Measurements from ENCODE around the gene NAGK. TPM values are rescaled to one million over a fixed set of nuclear protein-coding genes. Genes with fewer than 3 reads are reported as not detected.

Gene NAGK
- total RNA-seq, 2 experiments from 2014 or later: 97.8 to 211 TPM

DNA sequence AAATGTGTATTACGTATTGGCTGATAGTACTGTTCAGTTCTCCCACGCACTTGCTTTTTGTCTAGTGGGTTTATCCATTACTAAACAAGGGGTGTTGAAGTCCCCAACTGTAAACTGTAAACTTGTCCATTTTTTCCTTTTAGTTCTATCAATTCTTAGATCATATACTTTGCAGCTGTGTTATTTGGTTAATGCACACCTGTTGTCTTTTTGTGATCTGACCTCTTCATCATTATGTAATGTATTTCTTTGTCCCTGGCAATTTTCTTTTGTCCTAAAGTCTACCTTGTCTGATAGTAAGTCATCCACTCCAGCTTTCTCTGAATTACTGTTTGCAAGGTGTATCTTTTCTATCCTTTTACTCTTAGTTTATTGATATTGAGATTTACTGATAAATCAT lies 39.6 kb downstream of the NAGK start:
- ChIA-PET CTCF (ENCODE audit: unreplicated experiment) (no interaction called here), POLR2A (no interaction called here)
- BruUV-seq (replicated peaks): no TSS peak
- no peak overlapping the region for H3K4me3 ChIP-seq (ENCODE audit: low read depth, low read length, poor library complexity, severe bottlenecking)
- no peaks in the 10 kb centered on the region for H3K4me1 ChIP-seq (ENCODE audit: insufficient read depth, low read length, poor library complexity, severe bottlenecking)
- H3K36me3 ChIP-seq (ENCODE audit: insufficient read depth, low read length): peaks cover 35% of the 10 kb centered on the region
- no peak overlapping the region for H2AFZ ChIP-seq (ENCODE audit: low read length)
- no peak overlapping the region for H3K4me2 ChIP-seq (ENCODE audit: low read length)
- H4K20me1 ChIP-seq (ENCODE audit: insufficient read depth, low read length): no peaks in the 10 kb centered on the region
- intact Hi-C loops (cut with micrococcal nuclease; ENCODE audit: unreplicated experiment): no loop called here
- H3K79me2 ChIP-seq (ENCODE audit: insufficient read depth, low read depth, low read length): no peaks in the 10 kb centered on the region
- H3K9me2 ChIP-seq (ENCODE audit: insufficient read depth, low read length): no peaks in the 10 kb centered on the region
- no peak overlapping the region for H3K27ac ChIP-seq (ENCODE audit: low read depth, low read length, poor library complexity, severe bottlenecking)
- no peak for TF ChIP-seq EZH2phosphoT487 (IDR thresholded peaks at IDR 0.05; ENCODE audit: borderline replicate concordance, low read depth, low read length)
- TF ChIP-seq, protein P1, sequence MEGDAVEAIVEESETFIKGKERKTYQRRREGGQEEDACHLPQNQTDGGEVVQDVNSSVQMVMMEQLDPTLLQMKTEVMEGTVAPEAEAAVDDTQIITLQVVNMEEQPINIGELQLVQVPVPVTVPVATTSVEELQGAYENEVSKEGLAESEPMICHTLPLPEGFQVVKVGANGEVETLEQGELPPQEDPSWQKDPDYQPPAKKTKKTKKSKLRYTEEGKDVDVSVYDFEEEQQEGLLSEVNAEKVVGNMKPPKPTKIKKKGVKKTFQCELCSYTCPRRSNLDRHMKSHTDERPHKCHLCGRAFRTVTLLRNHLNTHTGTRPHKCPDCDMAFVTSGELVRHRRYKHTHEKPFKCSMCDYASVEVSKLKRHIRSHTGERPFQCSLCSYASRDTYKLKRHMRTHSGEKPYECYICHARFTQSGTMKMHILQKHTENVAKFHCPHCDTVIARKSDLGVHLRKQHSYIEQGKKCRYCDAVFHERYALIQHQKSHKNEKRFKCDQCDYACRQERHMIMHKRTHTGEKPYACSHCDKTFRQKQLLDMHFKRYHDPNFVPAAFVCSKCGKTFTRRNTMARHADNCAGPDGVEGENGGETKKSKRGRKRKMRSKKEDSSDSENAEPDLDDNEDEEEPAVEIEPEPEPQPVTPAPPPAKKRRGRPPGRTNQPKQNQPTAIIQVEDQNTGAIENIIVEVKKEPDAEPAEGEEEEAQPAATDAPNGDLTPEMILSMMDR (conservative IDR thresholded peaks at IDR 0.05; ENCODE audit: low read length): no peak
- H3K9me3 ChIP-seq (ENCODE audit: low read length): 0 out of 2 replicates have a peak, but pooled peaks cover 3% of the 10 kb centered on the region
- no peak for DNase-seq (ENCODE audit: low spot score)

DNA sequence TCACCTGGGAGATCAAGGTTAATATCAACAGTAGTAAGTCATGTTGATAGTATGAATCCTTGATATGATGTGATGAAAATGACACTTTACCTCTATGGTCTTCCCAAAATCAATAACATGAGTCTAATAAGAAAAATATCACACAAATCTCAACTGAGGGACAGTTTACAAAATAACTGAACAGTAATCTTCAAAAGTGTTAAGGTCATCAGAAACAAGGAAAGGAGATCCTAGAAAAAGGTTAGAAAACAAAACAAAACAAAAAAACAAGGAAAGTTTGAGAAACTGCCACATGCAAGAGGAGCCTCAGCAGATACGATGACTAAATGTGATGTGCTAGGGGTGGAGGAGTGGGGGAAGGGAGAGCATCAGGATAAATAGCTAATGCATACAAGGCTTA lies 45.4 kb downstream of the NAGK start:
- TF ChIP-seq EZH2phosphoT487 (IDR thresholded peaks at IDR 0.05; ENCODE audit: borderline replicate concordance, low read depth, low read length): no peak
- TF ChIP-seq, protein P1 (conservative IDR thresholded peaks at IDR 0.05; ENCODE audit: low read length): no peak
- CTCF ChIA-PET (ENCODE audit: unreplicated experiment): interaction anchor here (0.5 kb wide), 1 partner anchor 238 kb away, joined by 3 read pairs; no protein-coding TSS in a partner anchor
- H3K36me3 ChIP-seq (ENCODE audit: insufficient read depth, low read length): peaks cover 58% of the 10 kb centered on the region
- no peaks in the 10 kb centered on the region for H3K9me2 ChIP-seq (ENCODE audit: insufficient read depth, low read length)
- H3K27ac ChIP-seq (ENCODE audit: low read depth, low read length, poor library complexity, severe bottlenecking): no peak overlapping the region
- no peaks in the 10 kb centered on the region for H3K9me3 ChIP-seq (ENCODE audit: low read length)
- DNase-seq (ENCODE audit: low spot score): no peak
- no TSS peak for BruUV-seq (replicated peaks)
- no peak overlapping the region for H3K4me3 ChIP-seq (ENCODE audit: low read depth, low read length, poor library complexity, severe bottlenecking)
- H3K79me2 ChIP-seq (ENCODE audit: insufficient read depth, low read depth, low read length): no peaks in the 10 kb centered on the region
- no peaks in the 10 kb centered on the region for H3K4me1 ChIP-seq (ENCODE audit: insufficient read depth, low read length, poor library complexity, severe bottlenecking)
- no peak overlapping the region for H2AFZ ChIP-seq (ENCODE audit: low read length)
- H3K4me2 ChIP-seq (ENCODE audit: low read length): no peak overlapping the region
- POLR2A ChIA-PET: no interaction called here
- no peaks in the 10 kb centered on the region for H4K20me1 ChIP-seq (ENCODE audit: insufficient read depth, low read length)
- intact Hi-C loops (cut with micrococcal nuclease; ENCODE audit: unreplicated experiment): no loop called here

DNA sequence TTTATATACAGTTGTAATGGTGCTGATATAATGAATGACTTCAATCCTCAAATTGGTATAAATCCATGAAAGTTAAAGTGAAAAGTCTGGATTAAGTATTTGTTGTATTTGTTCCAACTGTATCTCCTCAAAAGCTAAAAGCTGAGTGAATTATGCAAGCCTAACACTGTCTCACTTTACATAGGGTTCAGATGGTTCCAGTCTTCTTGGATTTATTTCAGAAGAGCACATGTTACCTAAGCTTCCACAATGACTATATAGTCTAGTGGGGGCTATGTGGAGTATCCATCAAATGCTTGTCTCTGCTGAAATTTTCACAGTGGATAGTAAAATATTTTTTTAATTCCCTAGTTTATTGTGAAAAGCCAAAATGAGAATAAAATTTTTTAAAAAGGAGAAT lies 48.6 kb downstream of the NAGK start:
- no peaks in the 10 kb centered on the region for H3K9me3 ChIP-seq (ENCODE audit: low read length)
- peaks cover 71% of the 10 kb centered on the region for H3K36me3 ChIP-seq (ENCODE audit: insufficient read depth, low read length)
- no peaks in the 10 kb centered on the region for H3K9me2 ChIP-seq (ENCODE audit: insufficient read depth, low read length)
- TF ChIP-seq, protein P1 (conservative IDR thresholded peaks at IDR 0.05; ENCODE audit: low read length): no peak
- TF ChIP-seq EZH2phosphoT487 (IDR thresholded peaks at IDR 0.05; ENCODE audit: borderline replicate concordance, low read depth, low read length): no peak
- BruUV-seq (replicated peaks): no TSS peak
- ChIA-PET POLR2A (no interaction called here), CTCF (ENCODE audit: unreplicated experiment) (no interaction called here)
- H3K4me2 ChIP-seq (ENCODE audit: low read length): no peak overlapping the region
- H3K27ac ChIP-seq (ENCODE audit: low read depth, low read length, poor library complexity, severe bottlenecking): no peak overlapping the region
- H3K4me3 ChIP-seq (ENCODE audit: low read depth, low read length, poor library complexity, severe bottlenecking): no peak overlapping the region
- DNase-seq (ENCODE audit: low spot score): no peak
- H2AFZ ChIP-seq (ENCODE audit: low read length): no peak overlapping the region
- intact Hi-C loops (cut with micrococcal nuclease; ENCODE audit: unreplicated experiment): no loop called here
- H3K4me1 ChIP-seq (ENCODE audit: insufficient read depth, low read length, poor library complexity, severe bottlenecking): no peaks in the 10 kb centered on the region
- no peaks in the 10 kb centered on the region for H4K20me1 ChIP-seq (ENCODE audit: insufficient read depth, low read length)
- no peaks in the 10 kb centered on the region; the same call in 1 of the 2 replicates for H3K79me2 ChIP-seq (ENCODE audit: insufficient read depth, low read depth, low read length)

All from OCI-LY7 (cell line).